OCI-LY7 (cell line): ENCODE results near the gene ABCB1. TPM values are rescaled to one million over a fixed set of nuclear protein-coding genes. Genes with fewer than 3 reads are reported as not detected.

ENCODE experiments used
- BruUV-seq: library from RNA; stranded (reverse); fragments of 400-500 nt; replicated peaks from 2 replicates; lab custom pipeline; 2021; lab: Mats Ljungman, UMichigan
- CTCF ChIA-PET: fragments of 300-600 bp; sonication (Branson Sonifier 250); formaldehyde crosslinking; loops from one replicate; lab custom pipeline; 2022; ENCODE audit warnings: antibody characterized with exemption; ENCODE audit not compliant: unreplicated experiment; lab: Charles Lee
- POLR2A ChIA-PET: fragments of 300-600 bp; sonication (Branson Sonifier 250); formaldehyde crosslinking; loops from one replicate; lab custom pipeline; 2022; ENCODE audit warnings: antibody characterized with exemption; lab: Charles Lee
- DNase-seq: peaks from one replicate; pipeline ENCODE4 v3.0.0-alpha.2; 2015; ENCODE audit warnings: low spot score
- H2AFZ ChIP-seq: fragments of 200-600 bp; sonication (generic), shearing (Covaris generic); 2 replicates; pipeline ENCODE4 v1.6.1; 2014; ENCODE audit warnings: mild to moderate bottlenecking, antibody characterized with exemption, low read length, moderate library complexity
- H3K27ac ChIP-seq: fragments of 200-600 bp; sonication (generic); 2 replicates; pipeline ENCODE4 v1.5.1; 2014; ENCODE audit warnings: mixed run types, low read depth, mild to moderate bottlenecking, moderate library complexity, low read length, inconsistent platforms; ENCODE audit not compliant: poor library complexity, severe bottlenecking
- H3K36me3 ChIP-seq: fragments of 200-600 bp; sonication (generic); 2 replicates; pipeline ENCODE4 v1.6.1; 2014; ENCODE audit warnings: mild to moderate bottlenecking, antibody characterized with exemption, low read length, moderate library complexity, mixed read lengths; ENCODE audit not compliant: insufficient read depth
- H3K4me1 ChIP-seq: fragments of 200-600 bp; sonication (generic); 2 replicates; pipeline ENCODE4 v1.5.1; 2014; ENCODE audit warnings: mild to moderate bottlenecking, low read length; ENCODE audit not compliant: insufficient read depth, poor library complexity, severe bottlenecking
- H3K4me2 ChIP-seq: fragments of 200-600 bp; sonication (generic); 2 replicates; pipeline ENCODE4 v1.6.1; 2014; ENCODE audit warnings: mild to moderate bottlenecking, low read length
- H3K4me3 ChIP-seq: fragments of 200-600 bp; sonication (generic); 2 replicates; pipeline ENCODE4 v1.5.1; 2014; ENCODE audit warnings: mild to moderate bottlenecking, low read depth, low read length; ENCODE audit not compliant: poor library complexity, severe bottlenecking
- H3K79me2 ChIP-seq: fragments of 200-600 bp; sonication (generic); 2 replicates; pipeline ENCODE4 v1.6.1; 2016; ENCODE audit warnings: low read depth, mild to moderate bottlenecking, low read length, moderate library complexity, mixed read lengths; ENCODE audit not compliant: insufficient read depth
- H3K9me2 ChIP-seq: fragments of 200-600 bp; sonication (generic); 2 replicates; pipeline ENCODE4 v1.6.1; 2016; ENCODE audit warnings: mild to moderate bottlenecking, low read length, mixed read lengths; ENCODE audit not compliant: insufficient read depth
- H3K9me3 ChIP-seq: fragments of 200-600 bp; sonication (generic); 2 replicates; pipeline ENCODE4 v1.6.1; 2014; ENCODE audit warnings: mild to moderate bottlenecking, mixed run types, low read length, mixed read lengths
- H4K20me1 ChIP-seq: fragments of 200-600 bp; sonication (generic); 2 replicates; pipeline ENCODE4 v1.6.1; 2014; ENCODE audit warnings: mild to moderate bottlenecking, antibody characterized with exemption, low read length, moderate library complexity, mixed read lengths; ENCODE audit not compliant: insufficient read depth
- EZH2phosphoT487 ChIP-seq: fragments of 200-600 bp; sonication (generic); IDR thresholded peaks from 2 replicates; pipeline ENCODE4 v1.6.1; 2018; ENCODE audit warnings: low read depth, borderline replicate concordance, mild to moderate bottlenecking, mixed run types, antibody characterized with exemption, low read length, moderate library complexity, mixed read lengths
- intact Hi-C: fragments of 100-400 bp; cut with micrococcal nuclease; formaldehyde crosslinking; loops from one replicate; pipeline ENCODE4 v1.10.0; 2022; ENCODE audit not compliant: unreplicated experiment
- total RNA-seq, 2 experiments: library from RNA; depleted of rRNA in 1 of 2; stranded (reverse); fragments of >200 nt in 1 of 2; shearing (Covaris generic) in 1 of 2; gene quantifications; 2 replicates each; pipeline ENCODE4 v1.2.3, GENCODE V29; 2014 to 2022
- TF ChIP-seq, protein P1 (sequence below): fragments of 200-600 bp; sonication (generic); conservative IDR thresholded peaks from 2 replicates; pipeline ENCODE4 v1.5.1; 2014; ENCODE audit warnings: mild to moderate bottlenecking, antibody characterized with exemption, low read length, moderate library complexity, mixed read lengths

Gene ABCB1
- total RNA-seq, 2 experiments from 2014 or later: not detected

DNA sequence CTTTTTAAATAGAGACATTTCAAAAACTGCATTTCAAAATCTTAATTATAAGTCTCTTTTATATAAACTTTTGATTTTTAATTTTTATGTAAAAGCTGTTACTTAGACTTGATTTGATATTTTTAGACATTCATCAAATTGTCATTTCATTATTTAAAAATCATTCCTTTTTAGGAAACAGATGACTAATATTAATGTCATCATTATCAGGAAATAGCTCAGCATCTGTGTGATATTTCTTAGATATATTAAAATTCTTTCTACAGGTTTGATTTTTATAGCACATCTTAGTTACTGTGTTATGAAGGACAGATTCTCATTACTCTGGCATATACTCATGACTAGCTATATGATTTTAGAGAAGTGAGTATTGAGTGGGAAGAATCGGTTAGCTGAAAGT lies 44.8 kb upstream of the ABCB1 start:
- H3K9me3 ChIP-seq: no peaks in the 10 kb centered on the region
- H2AFZ ChIP-seq: no peak overlapping the region
- no peaks in the 10 kb centered on the region for H3K79me2 ChIP-seq
- H3K36me3 ChIP-seq: no peaks in the 10 kb centered on the region
- H3K9me2 ChIP-seq: no peaks in the 10 kb centered on the region
- H3K4me2 ChIP-seq: no peak overlapping the region
- intact Hi-C loops: no loop called here
- CTCF ChIA-PET: no interaction called here
- DNase-seq: no peak
- TF ChIP-seq, protein P1, sequence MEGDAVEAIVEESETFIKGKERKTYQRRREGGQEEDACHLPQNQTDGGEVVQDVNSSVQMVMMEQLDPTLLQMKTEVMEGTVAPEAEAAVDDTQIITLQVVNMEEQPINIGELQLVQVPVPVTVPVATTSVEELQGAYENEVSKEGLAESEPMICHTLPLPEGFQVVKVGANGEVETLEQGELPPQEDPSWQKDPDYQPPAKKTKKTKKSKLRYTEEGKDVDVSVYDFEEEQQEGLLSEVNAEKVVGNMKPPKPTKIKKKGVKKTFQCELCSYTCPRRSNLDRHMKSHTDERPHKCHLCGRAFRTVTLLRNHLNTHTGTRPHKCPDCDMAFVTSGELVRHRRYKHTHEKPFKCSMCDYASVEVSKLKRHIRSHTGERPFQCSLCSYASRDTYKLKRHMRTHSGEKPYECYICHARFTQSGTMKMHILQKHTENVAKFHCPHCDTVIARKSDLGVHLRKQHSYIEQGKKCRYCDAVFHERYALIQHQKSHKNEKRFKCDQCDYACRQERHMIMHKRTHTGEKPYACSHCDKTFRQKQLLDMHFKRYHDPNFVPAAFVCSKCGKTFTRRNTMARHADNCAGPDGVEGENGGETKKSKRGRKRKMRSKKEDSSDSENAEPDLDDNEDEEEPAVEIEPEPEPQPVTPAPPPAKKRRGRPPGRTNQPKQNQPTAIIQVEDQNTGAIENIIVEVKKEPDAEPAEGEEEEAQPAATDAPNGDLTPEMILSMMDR: no peak
- no peaks in the 10 kb centered on the region for H4K20me1 ChIP-seq
- H3K4me1 ChIP-seq: no peaks in the 10 kb centered on the region
- H3K27ac ChIP-seq: no peak overlapping the region
- POLR2A ChIA-PET: interaction anchor here (0.7 to 1.2 kb wide), 4 partner anchors 12 to 250 kb away, joined by 3 to 6 read pairs (median 3); no protein-coding TSS in a partner anchor
- no TSS peak for BruUV-seq
- H3K4me3 ChIP-seq: no peak overlapping the region

DNA sequence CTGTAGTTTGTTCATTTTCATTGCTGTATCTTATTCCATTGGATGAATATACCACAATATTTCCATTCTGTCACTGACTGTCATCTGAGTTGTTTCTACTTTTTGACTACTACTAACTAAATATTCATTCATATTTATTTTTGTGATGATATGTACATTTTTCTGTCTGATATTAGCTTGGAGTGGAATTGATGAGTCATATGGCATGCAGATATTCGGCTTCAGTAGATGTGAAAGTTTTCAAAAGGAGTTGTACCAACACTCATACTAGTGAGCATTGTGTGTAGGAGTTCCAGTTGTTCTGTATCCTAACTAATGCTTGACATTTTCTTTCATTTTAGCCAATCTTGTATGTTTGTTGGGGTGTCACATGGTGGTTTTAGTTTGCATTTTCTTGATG lies 35.2 kb upstream of the ABCB1 start:
- H4K20me1 ChIP-seq: no peaks in the 10 kb centered on the region
- POLR2A ChIA-PET: interaction anchor here (0.5 to 1.8 kb wide), 2 partner anchors 18 to 105 kb away, joined by 3 to 7 read pairs; no protein-coding TSS in a partner anchor
- H3K9me3 ChIP-seq: no peaks in the 10 kb centered on the region
- no peak for DNase-seq
- no peak overlapping the region for H2AFZ ChIP-seq
- H3K4me1 ChIP-seq: no peaks in the 10 kb centered on the region
- no peak overlapping the region for H3K27ac ChIP-seq
- H3K36me3 ChIP-seq: no peaks in the 10 kb centered on the region
- BruUV-seq: no TSS peak
- intact Hi-C loops: no loop called here
- H3K4me3 ChIP-seq: no peak overlapping the region
- no peaks in the 10 kb centered on the region for H3K79me2 ChIP-seq
- no peaks in the 10 kb centered on the region for H3K9me2 ChIP-seq
- CTCF ChIA-PET: no interaction called here
- TF ChIP-seq, protein P1: no peak
- no peak for TF ChIP-seq EZH2phosphoT487
- H3K4me2 ChIP-seq: no peak overlapping the region

DNA sequence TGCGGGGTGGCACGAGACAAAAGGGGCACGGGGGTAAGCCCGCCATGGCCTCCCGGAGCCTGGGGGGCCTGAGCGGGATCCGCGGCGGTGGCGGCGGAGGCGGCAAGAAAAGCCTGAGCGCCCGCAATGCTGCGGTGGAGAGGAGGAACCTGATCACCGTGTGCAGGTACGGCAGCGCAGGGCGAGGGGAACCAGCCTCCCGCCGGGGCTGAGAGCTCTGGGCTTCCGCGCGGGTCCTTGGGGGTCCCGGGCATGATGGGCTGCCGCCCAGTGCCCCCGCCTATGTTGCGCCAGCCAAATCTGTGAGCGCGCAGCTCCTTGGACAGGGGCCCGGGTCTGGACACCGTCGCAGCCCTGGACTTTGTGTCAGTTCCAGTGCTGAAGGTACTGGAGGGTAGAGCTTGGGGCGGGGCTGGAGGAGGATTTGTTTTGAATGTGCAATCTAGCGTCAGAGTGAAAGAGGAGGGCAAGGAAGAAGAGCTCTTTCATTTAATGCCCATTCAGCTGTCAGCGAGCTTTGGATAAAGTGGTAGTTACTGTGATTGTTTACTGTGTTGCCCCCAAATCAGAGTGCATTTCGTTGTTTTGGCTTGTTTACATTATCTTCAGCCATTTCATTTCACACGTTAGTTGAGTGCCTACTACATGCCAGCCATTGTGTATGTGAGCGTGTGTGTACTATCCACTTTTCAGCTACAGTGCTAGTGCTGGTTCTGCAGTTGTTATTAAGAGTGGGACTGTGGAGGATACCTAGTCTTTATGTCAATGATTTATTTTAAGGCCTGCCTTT lies 28.3 kb upstream of the ABCB1 start:
- Histone ChIP-seq H3K4me3 (no peak overlapping the region), H3K27ac (no peak overlapping the region), H4K20me1 (no peaks in the 10 kb centered on the region), H3K79me2 (no peaks in the 10 kb centered on the region), H3K36me3 (no peaks in the 10 kb centered on the region), H3K9me3 (peaks cover 4% of the 10 kb centered on the region; the same call in 1 of the 2 replicates), H3K4me2 (peak overlapping the region; percentile 18; the same call in 1 of the 2 replicates), H3K4me1 (no peaks in the 10 kb centered on the region), H2AFZ (no peak overlapping the region), H3K9me2 (no peaks in the 10 kb centered on the region)
- TF ChIP-seq EZH2phosphoT487: no peak
- CTCF ChIA-PET: no interaction called here
- no TSS peak for BruUV-seq
- POLR2A ChIA-PET: no interaction called here
- DNase-seq: no peak
- intact Hi-C loops: no loop called here
